ENCODE measurements around the gene ASCL2. TPM values are rescaled to one million over a fixed set of nuclear protein-coding genes. Genes with fewer than 3 reads are reported as not detected.

ASCL2 gene
- total RNA-seq, 1 donor: not detected

GRCh38 chr11:2262301-2263070 lies 7.9 kb downstream of the ASCL2 start:
- Histone ChIP-seq H3K27me3 (ENCODE audit: insufficient read depth, low read length) (peaks cover 5% of the 10 kb centered on the region), H3K4me2 (ENCODE audit: insufficient read depth, low read length) (no peak overlapping the region), H3K79me2 (ENCODE audit: insufficient read depth, low read length) (no peaks in the 10 kb centered on the region), H3K9me3 (ENCODE audit: low read depth, low read length) (no peaks in the 10 kb centered on the region), H4K20me1 (ENCODE audit: insufficient read depth, low read length) (no peaks in the 10 kb centered on the region), H3K36me3 (ENCODE audit: insufficient read depth, low read length) (no peaks in the 10 kb centered on the region), H3K4me1 (ENCODE audit: insufficient read depth, low read length) (no peaks in the 10 kb centered on the region), H3K4me3 (ENCODE audit: insufficient read depth, low read length) (no peak overlapping the region), H2AFZ (ENCODE audit: low read length) (no peak overlapping the region), H3K27ac (ENCODE audit: low read depth, low read length) (no peak overlapping the region)
- no peak for TF ChIP-seq CTCF (IDR thresholded peaks at IDR 0.05; ENCODE audit: extremely low read depth, low read depth, low read length)
- DNase-seq (ENCODE audit: insufficient read length, low spot score, missing footprints): peak; percentile 70

- Histone ChIP-seq H4K20me1 (ENCODE audit: insufficient read depth, low read length) (no peaks in the 10 kb centered on the region), H3K27ac (ENCODE audit: low read depth, low read length) (no peak overlapping the region), H3K4me1 (ENCODE audit: insufficient read depth, low read length) (no peaks in the 10 kb centered on the region), H3K9me3 (ENCODE audit: low read depth, low read length) (no peaks in the 10 kb centered on the region), H3K4me2 (ENCODE audit: insufficient read depth, low read length) (no peak overlapping the region), H3K79me2 (ENCODE audit: insufficient read depth, low read length) (no peaks in the 10 kb centered on the region), H3K36me3 (ENCODE audit: insufficient read depth, low read length) (no peaks in the 10 kb centered on the region), H3K4me3 (ENCODE audit: insufficient read depth, low read length) (no peak overlapping the region), H3K27me3 (ENCODE audit: insufficient read depth, low read length) (peaks cover 5% of the 10 kb centered on the region), H2AFZ (ENCODE audit: low read length) (no peak overlapping the region)
- peak; percentile 80 for DNase-seq (ENCODE audit: insufficient read length, low spot score, missing footprints)
- no peak for TF ChIP-seq CTCF (IDR thresholded peaks at IDR 0.05; ENCODE audit: extremely low read depth, low read depth, low read length)
Observed at GRCh38 chr11:2261436-2262230, 8.8 kb downstream of the ASCL2 start.

- Histone ChIP-seq H3K4me1 (ENCODE audit: insufficient read depth, low read length) (no peaks in the 10 kb centered on the region), H3K27ac (ENCODE audit: low read depth, low read length) (no peak overlapping the region), H3K4me3 (ENCODE audit: insufficient read depth, low read length) (no peak overlapping the region), H3K4me2 (ENCODE audit: insufficient read depth, low read length) (no peak overlapping the region), H3K36me3 (ENCODE audit: insufficient read depth, low read length) (no peaks in the 10 kb centered on the region), H3K79me2 (ENCODE audit: insufficient read depth, low read length) (no peaks in the 10 kb centered on the region), H3K9me3 (ENCODE audit: low read depth, low read length) (no peaks in the 10 kb centered on the region), H2AFZ (ENCODE audit: low read length) (no peak overlapping the region), H4K20me1 (ENCODE audit: insufficient read depth, low read length) (no peaks in the 10 kb centered on the region), H3K27me3 (ENCODE audit: insufficient read depth, low read length) (peaks cover 2% of the 10 kb centered on the region)
- DNase-seq (ENCODE audit: insufficient read length, low spot score, missing footprints): peak; percentile 69
- no peak for TF ChIP-seq CTCF (IDR thresholded peaks at IDR 0.05; ENCODE audit: extremely low read depth, low read depth, low read length)
Observed at GRCh38 chr11:2260491-2261364, 9.7 kb downstream of the ASCL2 start.

All from osteoblast (primary cell).